ENCODE measurements around the gene BBS1.
A peak's percentile ranks its signal among the peaks of the same experiment; 100 is the strongest.

Gene BBS1

DNA sequence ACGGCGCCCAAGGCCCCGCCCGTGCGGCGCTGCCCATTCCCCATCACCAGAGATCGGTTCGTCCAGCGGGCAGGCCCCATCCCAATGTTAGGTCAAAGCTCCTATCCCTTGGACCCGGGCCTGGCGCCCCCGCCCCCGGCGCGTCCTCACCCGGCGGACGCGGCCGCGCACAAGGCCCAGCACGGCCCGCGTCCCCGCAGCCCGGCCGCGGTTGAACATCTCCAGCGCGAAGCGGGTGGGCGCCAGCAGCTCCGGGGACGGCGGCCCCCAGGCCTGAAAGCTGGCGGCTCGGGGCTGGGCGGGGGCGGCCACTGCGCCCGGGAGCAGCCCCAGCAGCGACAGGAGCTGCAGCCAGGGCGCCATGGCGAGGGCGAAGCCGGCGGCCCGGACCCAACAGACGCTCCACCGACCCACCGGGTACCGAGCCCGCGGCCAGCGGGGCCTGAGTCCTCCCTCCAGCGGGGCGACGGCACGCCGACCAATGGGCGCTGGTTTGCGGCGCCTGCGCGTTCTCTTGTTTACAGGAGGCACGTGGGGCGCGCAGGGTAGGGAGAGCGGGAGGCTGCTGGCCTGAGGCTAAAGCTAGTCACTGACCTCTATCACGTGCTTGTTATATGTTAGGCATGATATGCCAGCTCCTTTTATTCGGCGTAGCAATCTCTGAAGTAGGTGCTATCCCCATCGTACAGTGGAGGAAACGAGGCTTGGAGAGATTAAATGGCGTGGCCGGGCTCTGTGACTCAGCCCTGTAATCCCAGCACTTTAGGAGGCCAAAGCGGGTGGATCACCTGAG is 57.9 kb downstream of the BBS1 start, which contains the start of gene CTSF:
Gene CTSF (minus strand): TSS at position 483 of the 793 bp plus-strand sequence. CDS start 120 bp downstream, at position 363.
- peak within 1 kb of the TSS; percentile 47 for H3K4me3 ChIP-seq (ENCODE audit: low read length)
- TF ChIP-seq CTCF (conservative IDR thresholded peaks at IDR 0.05; ENCODE audit: low read length), result no peak
- peak; percentile 67 for DNase-seq (ENCODE audit: low read depth)

- no peak for TF ChIP-seq CTCF (conservative IDR thresholded peaks at IDR 0.05; ENCODE audit: low read length)
- DNase-seq (ENCODE audit: low read depth), result no peak
- no peak overlapping the region for H3K4me3 ChIP-seq (ENCODE audit: low read length)
Measured at GRCh38 chr11:66569076-66569475, 58.6 kb downstream of the BBS1 start.

- DNase-seq (ENCODE audit: low read depth), result no peak
Measured at GRCh38 chr11:66570079-66570849, 59.8 kb downstream of the BBS1 start.

GRCh38 chr11:66570850-66571180 is 60.4 kb downstream of the BBS1 start:
- DNase-seq (ENCODE audit: low read depth), result no peak
- no peak for TF ChIP-seq CTCF (conservative IDR thresholded peaks at IDR 0.05; ENCODE audit: low read length)
- no peak overlapping the region for H3K4me3 ChIP-seq (ENCODE audit: low read length)

More at GRCh38 chr11:66570079-66570849, 59.8 kb downstream of the BBS1 start:
- no peak for TF ChIP-seq CTCF (conservative IDR thresholded peaks at IDR 0.05; ENCODE audit: low read length)
- H3K4me3 ChIP-seq (ENCODE audit: low read length), result no peak overlapping the region

DNA sequence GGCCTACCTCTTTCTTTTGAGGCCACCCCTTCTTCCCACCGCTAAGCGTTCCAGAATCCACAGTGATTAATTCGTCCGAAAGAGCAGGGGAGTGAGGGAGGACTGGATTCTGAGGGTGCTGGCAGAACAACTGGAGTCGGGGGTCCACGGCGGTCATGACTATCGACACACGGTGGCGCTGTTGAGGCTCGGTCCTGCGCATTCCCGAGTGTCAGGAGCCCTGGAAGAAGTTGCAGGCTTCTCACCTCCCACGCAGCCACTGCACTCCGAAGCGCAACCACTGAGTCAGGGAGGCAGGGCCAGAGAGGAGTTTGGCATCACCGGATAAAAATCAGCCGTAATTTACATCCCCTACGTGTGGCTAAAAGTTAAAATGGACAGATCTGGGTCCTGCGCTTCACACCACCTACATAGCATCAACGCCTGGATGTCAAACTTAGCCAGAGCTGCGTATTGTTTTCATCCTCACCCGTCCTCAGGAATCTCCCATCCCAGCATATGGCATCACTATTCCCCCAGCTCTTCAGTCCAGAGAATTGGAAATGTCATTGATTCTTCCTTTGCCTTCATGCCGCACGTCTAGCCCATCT is 68.7 kb downstream of the BBS1 start:
- peak; percentile 78 for TF ChIP-seq CTCF (conservative IDR thresholded peaks at IDR 0.05; ENCODE audit: low read length)
- peak; percentile 59 for DNase-seq (ENCODE audit: low read depth)
- H3K4me3 ChIP-seq (ENCODE audit: low read length), result no peak overlapping the region

DNA sequence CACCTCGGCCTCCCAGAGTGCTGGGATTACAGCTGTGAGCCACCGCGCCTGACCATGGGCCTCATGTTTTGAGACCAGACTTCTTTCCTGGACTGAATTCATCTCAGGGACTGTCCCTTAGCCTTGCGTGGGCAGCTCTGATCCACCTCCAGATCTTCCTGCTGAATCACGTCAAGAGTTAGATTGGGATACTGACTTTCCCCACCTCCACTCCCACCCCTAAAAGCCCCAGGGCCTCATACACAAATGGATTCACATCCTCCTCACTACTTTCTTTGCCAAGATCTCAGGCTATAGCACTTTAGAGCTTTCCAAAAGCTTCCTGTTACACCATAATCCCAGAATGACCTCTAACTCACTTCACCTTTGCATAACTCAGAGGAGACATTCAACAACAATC is 70.4 kb downstream of the BBS1 start:
- no peak overlapping the region for H3K4me3 ChIP-seq (ENCODE audit: low read length)
- no peak for DNase-seq (ENCODE audit: low read depth)
- TF ChIP-seq CTCF (conservative IDR thresholded peaks at IDR 0.05; ENCODE audit: low read length), result no peak

Measured in AG10803 (cell line).